Measurements from ENCODE around the gene TAF5L.
"Not testable (repeated sequence)": the region's sequence is repeated elsewhere in the genome, so short reads cannot be mapped to it uniquely, and the experiment has no call there.

The TAF5L gene

DNA sequence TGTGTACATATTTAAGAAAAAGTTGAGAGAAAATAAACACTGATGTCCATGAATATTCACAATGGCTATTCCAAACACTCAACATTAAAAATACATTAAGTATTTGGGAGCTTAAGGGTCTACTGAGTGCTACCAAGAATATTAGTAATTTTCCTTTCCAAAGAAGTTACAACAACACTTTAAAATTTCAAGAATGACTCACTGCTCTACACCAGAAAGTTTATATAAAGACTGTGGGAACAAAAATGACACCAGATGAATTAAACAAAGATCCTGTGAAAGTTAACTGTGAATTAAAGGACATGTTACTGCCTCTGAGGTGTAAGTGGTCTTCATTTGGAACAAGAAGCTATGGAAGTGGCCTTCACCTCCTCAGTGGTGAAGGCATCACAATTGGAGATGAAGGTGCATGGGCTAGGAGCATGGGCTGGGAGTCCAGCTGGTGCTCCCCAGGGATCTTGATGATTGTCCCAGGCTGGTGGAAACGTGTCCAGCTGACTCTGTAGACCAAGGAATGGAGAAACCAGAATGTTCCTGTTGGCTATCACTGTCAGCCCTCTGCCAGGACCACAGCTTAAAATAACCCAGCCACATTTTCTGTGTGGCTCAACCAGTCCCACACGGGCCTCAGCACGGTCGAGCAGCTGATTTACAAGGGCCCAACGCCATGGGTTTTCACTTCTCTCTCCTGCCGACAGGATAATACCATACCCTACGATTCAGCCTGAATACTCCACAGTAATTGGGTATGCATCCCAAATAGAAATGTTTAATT, 28.8 kb downstream of the TAF5L start:
- no peak overlapping the region for H3K4me3 ChIP-seq (ENCODE audit: low read depth, low read length)
- ChIA-PET POLR2A (no interaction called here), CTCF (interaction anchor here (1.0 to 3.2 kb wide), 3 partner anchors 11 to 40 kb away, joined by 3 to 10 read pairs (median 4); partner anchors contain the start of gene ABCB10)
- peak; percentile 33 for DNase-seq (ENCODE audit: low read depth, low spot score)
- no peak for TF ChIP-seq CTCF (IDR thresholded peaks at IDR 0.05; ENCODE audit: insufficient read depth, low read length, missing control alignments)

GRCh38 chr1:229595876-229596275, 30.0 kb downstream of the TAF5L start:
- CTCF ChIA-PET: interaction anchor here (0.7 to 3.2 kb wide), 2 partner anchors 37 kb away, joined by 3 to 10 read pairs; partner anchors contain the start of gene ABCB10
- H3K4me3 ChIP-seq (ENCODE audit: low read depth, low read length); POLR2A ChIA-PET; DNase-seq (ENCODE audit: low read depth, low spot score): not testable (repeated sequence)

- TF ChIP-seq CTCF (IDR thresholded peaks at IDR 0.05; ENCODE audit: insufficient read depth, low read length, missing control alignments): no peak
- POLR2A ChIA-PET: no interaction called here
Observed at GRCh38 chr1:229594227-229595008, 31.5 kb downstream of the TAF5L start.

GRCh38 chr1:229593800-229594199, 32.1 kb downstream of the TAF5L start:
- no peak for TF ChIP-seq CTCF (IDR thresholded peaks at IDR 0.05; ENCODE audit: insufficient read depth, low read length, missing control alignments)
- no peak for DNase-seq (ENCODE audit: low read depth, low spot score)
- ChIA-PET CTCF (no interaction called here), POLR2A (no interaction called here)
- H3K4me3 ChIP-seq (ENCODE audit: low read depth, low read length): no peak overlapping the region

More at GRCh38 chr1:229594227-229595008, 31.5 kb downstream of the TAF5L start:
- DNase-seq (ENCODE audit: low read depth, low spot score): no peak
- H3K4me3 ChIP-seq (ENCODE audit: low read depth, low read length): no peak overlapping the region
- CTCF ChIA-PET: no interaction called here

- no peak for TF ChIP-seq CTCF (IDR thresholded peaks at IDR 0.05; ENCODE audit: insufficient read depth, low read length, missing control alignments)
- no peak overlapping the region for H3K4me3 ChIP-seq (ENCODE audit: low read depth, low read length)
- POLR2A ChIA-PET: interaction anchor here (0.6 kb wide), 1 partner anchor 11 kb away, joined by 3 read pairs; no protein-coding TSS in a partner anchor
- CTCF ChIA-PET: no interaction called here
- DNase-seq (ENCODE audit: low read depth, low spot score): no peak
Observed at GRCh38 chr1:229590119-229590518, 35.8 kb downstream of the TAF5L start.

GRCh38 chr1:229585338-229585737, 40.6 kb downstream of the TAF5L start:
- no peak overlapping the region for H3K4me3 ChIP-seq (ENCODE audit: low read depth, low read length)
- POLR2A ChIA-PET: no interaction called here
- no peak for DNase-seq (ENCODE audit: low read depth, low spot score)
- CTCF ChIA-PET: no interaction called here
- TF ChIP-seq CTCF (IDR thresholded peaks at IDR 0.05; ENCODE audit: insufficient read depth, low read length, missing control alignments): no peak
